GM06990 (cell line): ENCODE measurements around the gene C12orf60.

Experiments used
- DNase-seq: peaks from one replicate; pipeline ENCODE4 v3.0.0-alpha.2; 2011; ENCODE audit not compliant: insufficient read length; ENCODE audit errors: extremely low read depth
- H3K27me3 ChIP-seq: replicated peaks from 2 replicates; pipeline ENCODE4 v1.6.0; 2011; ENCODE audit warnings: low read length; ENCODE audit not compliant: control insufficient read depth, insufficient read depth
- H3K36me3 ChIP-seq: 2 replicates; pipeline ENCODE4 v1.5.1; 2011; ENCODE audit warnings: low read length; ENCODE audit not compliant: control insufficient read depth, insufficient read depth
- H3K4me3 ChIP-seq: replicated peaks from 2 replicates; pipeline ENCODE4 v1.5.1; 2011; ENCODE audit warnings: low read depth, mild to moderate bottlenecking, control low read depth, low read length
- CTCF ChIP-seq: IDR thresholded peaks from 2 replicates; pipeline ENCODE4 v1.5.1; 2011; ENCODE audit warnings: low read length, control low read depth, mild to moderate bottlenecking, inconsistent platforms; ENCODE audit not compliant: insufficient read depth, poor library complexity, severe bottlenecking

C12orf60 gene

GRCh38 chr12:14842315-14842714 lies 38.8 kb downstream of the C12orf60 start:
- DNase-seq, result no peak
- H3K36me3 ChIP-seq, result no peaks in the 10 kb centered on the region
- TF ChIP-seq CTCF, result no peak
- no peaks in the 10 kb centered on the region for H3K27me3 ChIP-seq
- H3K4me3 ChIP-seq, result no peak overlapping the region

GRCh38 chr12:14843425-14843887 lies 40.0 kb downstream of the C12orf60 start, which contains the start of gene ART4:
Gene ART4, minus strand, starts transcription at chr12:14843526. Its CDS starts 413 bp downstream, at chr12:14843113.
- Histone ChIP-seq H3K36me3 (no peaks in the 10 kb centered on the region), H3K27me3 (no peaks in the 10 kb centered on the region), H3K4me3 (no peak within 1 kb of the TSS)
- TF ChIP-seq CTCF, result no peak
- no peak for DNase-seq

GRCh38 chr12:14844401-14844800 lies 40.9 kb downstream of the C12orf60 start:
- no peaks in the 10 kb centered on the region for H3K36me3 ChIP-seq
- no peak for TF ChIP-seq CTCF

GRCh38 chr12:14845350-14845750 lies 41.9 kb downstream of the C12orf60 start:
- peak; percentile 63 for TF ChIP-seq CTCF
- H3K27me3 ChIP-seq, result no peaks in the 10 kb centered on the region

More at GRCh38 chr12:14844401-14844800, 40.9 kb downstream of the C12orf60 start:
- no peak for DNase-seq
- Histone ChIP-seq H3K27me3 (no peaks in the 10 kb centered on the region), H3K4me3 (no peak overlapping the region)

GRCh38 chr12:14846042-14846587 lies 42.6 kb downstream of the C12orf60 start:
- no peaks in the 10 kb centered on the region for H3K27me3 ChIP-seq
- no peaks in the 10 kb centered on the region for H3K36me3 ChIP-seq
- no peak for TF ChIP-seq CTCF
- no peak for DNase-seq
- H3K4me3 ChIP-seq, result no peak overlapping the region

More at GRCh38 chr12:14845350-14845750, 41.9 kb downstream of the C12orf60 start:
- peak; percentile 13 for DNase-seq
- no peaks in the 10 kb centered on the region for H3K36me3 ChIP-seq
- no peak overlapping the region for H3K4me3 ChIP-seq
